ENCODE results near the gene RAB11B. TPM values are rescaled to one million over a fixed set of nuclear protein-coding genes. Genes with fewer than 3 reads are reported as not detected.
"Not testable (repeated sequence)": the region's sequence is repeated elsewhere in the genome, so short reads cannot be mapped to it uniquely, and the experiment has no call there.

Gene RAB11B
- total and polyA plus RNA-seq, 2 donors, result 63.9 to 131 TPM

DNA sequence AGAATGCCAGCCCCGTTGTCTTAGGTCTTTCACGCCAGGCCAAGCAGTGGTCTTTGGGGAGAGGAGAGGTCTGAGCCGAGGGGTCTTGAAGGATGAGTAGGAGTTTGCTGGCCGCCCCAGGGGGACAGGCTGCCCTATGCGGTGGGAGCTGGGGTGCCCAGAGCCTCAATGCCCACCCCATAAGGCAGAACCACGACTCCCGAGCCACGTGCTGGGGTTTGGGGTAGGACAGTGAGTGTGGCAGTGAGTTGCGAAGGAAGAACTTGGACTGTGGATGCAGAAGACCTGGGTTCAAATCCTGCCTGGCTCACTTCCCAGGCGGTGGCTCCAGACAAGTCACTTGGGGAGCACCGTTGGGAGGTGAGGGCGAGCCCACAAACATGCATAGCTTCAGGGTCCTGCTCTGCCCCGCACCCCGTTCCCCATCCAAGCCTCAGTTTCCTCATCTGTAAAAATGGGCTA, 5.5 kb downstream of the RAB11B start:
- Histone ChIP-seq H3K4me1 (ENCODE audit: insufficient read depth) (no peaks in the 10 kb centered on the region), H3K36me3 (ENCODE audit: insufficient read depth) (no peaks in the 10 kb centered on the region), H3K4me3 (ENCODE audit: low read depth, low read length) (no peak overlapping the region), H3K27ac (ENCODE audit: low read depth) (no peak overlapping the region)
- DNase-seq (ENCODE audit: extremely low spot score), result no peak
- WGBS, result 94% methylated on average over 14 of the region's 14 CpGs

- Histone ChIP-seq H3K4me1 (ENCODE audit: insufficient read depth) (no peaks in the 10 kb centered on the region), H3K27ac (ENCODE audit: low read depth) (no peak overlapping the region), H3K36me3 (ENCODE audit: insufficient read depth) (no peaks in the 10 kb centered on the region), H3K4me3 (ENCODE audit: low read depth, low read length) (no peak overlapping the region)
- DNase-seq (ENCODE audit: extremely low spot score), result no peak
- whole genome bisulfite sequencing, result 92% methylated on average over 7 of the region's 7 CpGs
Measured at GRCh38 chr19:8396185-8396562, 6.0 kb downstream of the RAB11B start.

DNA sequence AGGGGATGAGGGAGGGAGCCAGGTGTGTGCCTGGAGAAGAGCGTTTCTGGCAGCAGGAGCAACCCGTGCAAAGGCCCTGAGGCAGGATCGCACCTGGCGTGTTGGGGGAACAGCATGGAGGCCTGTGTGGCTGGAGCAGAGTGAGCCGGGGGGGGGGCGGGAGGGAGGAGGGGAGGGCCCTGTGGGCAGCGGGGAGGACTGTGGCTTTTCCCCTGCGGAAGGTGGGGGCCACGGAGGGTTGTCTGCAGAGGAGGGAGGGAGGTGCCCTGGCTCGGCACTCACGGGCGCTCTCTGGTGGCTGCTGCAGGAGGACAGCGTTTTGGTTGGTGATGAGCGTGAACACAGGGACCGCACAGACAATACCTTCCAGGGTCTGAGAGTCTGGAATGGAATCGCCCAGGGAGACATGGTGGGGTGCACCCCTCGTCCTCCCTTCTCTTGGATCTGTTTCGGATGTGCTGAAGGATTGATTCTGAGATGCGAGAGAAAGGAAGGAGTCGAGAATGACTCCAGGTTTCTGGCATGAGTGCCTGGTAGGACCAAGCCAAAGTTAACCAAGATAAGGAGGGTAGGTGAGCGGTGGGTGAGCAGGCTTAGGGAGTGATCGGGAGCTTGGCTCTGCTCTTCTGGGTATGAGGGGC, 6.5 kb downstream of the RAB11B start:
- H3K27ac ChIP-seq (ENCODE audit: low read depth), result no peak overlapping the region
- WGBS, result 61% methylated on average over 22 of the region's 22 CpGs
- H3K36me3 ChIP-seq (ENCODE audit: insufficient read depth), result no peaks in the 10 kb centered on the region
- DNase-seq (ENCODE audit: extremely low spot score), result no peak
- no peaks in the 10 kb centered on the region for H3K4me1 ChIP-seq (ENCODE audit: insufficient read depth)
- H3K4me3 ChIP-seq (ENCODE audit: low read depth, low read length), result no peak overlapping the region

GRCh38 chr19:8397271-8397670, 7.1 kb downstream of the RAB11B start:
- H3K27ac ChIP-seq (ENCODE audit: low read depth), result no peak overlapping the region
- no peak for DNase-seq (ENCODE audit: extremely low spot score)
- WGBS, result 47% methylated on average over 7 of the region's 7 CpGs
- H3K4me3 ChIP-seq (ENCODE audit: low read depth, low read length), result no peak overlapping the region
- no peaks in the 10 kb centered on the region for H3K4me1 ChIP-seq (ENCODE audit: insufficient read depth)
- H3K36me3 ChIP-seq (ENCODE audit: insufficient read depth), result peaks cover 5% of the 10 kb centered on the region

GRCh38 chr19:8397746-8398310, 7.7 kb downstream of the RAB11B start:
- 80% methylated on average over 10 of the region's 10 CpGs for WGBS
- Histone ChIP-seq H3K36me3 (ENCODE audit: insufficient read depth) (peaks cover 5% of the 10 kb centered on the region), H3K4me3 (ENCODE audit: low read depth, low read length) (no peak overlapping the region), H3K27ac (ENCODE audit: low read depth) (no peak overlapping the region), H3K4me1 (ENCODE audit: insufficient read depth) (no peaks in the 10 kb centered on the region)
- DNase-seq (ENCODE audit: extremely low spot score), result no peak

GRCh38 chr19:8398311-8398771, 8.2 kb downstream of the RAB11B start:
- no peak for DNase-seq (ENCODE audit: extremely low spot score)
- Histone ChIP-seq H3K27ac (ENCODE audit: low read depth) (no peak overlapping the region), H3K36me3 (ENCODE audit: insufficient read depth) (peaks cover 5% of the 10 kb centered on the region), H3K4me1 (ENCODE audit: insufficient read depth) (no peaks in the 10 kb centered on the region), H3K4me3 (ENCODE audit: low read depth, low read length) (no peak overlapping the region)
- 72% methylated on average over 9 of the region's 9 CpGs for WGBS

GRCh38 chr19:8399681-8400188, 9.6 kb downstream of the RAB11B start:
- H3K4me1 ChIP-seq (ENCODE audit: insufficient read depth), result no peaks in the 10 kb centered on the region
- WGBS, result 95% methylated on average over 34 of the region's 34 CpGs
- DNase-seq (ENCODE audit: extremely low spot score), result no peak
- H3K27ac ChIP-seq (ENCODE audit: low read depth), result no peak overlapping the region
- peaks cover 7% of the 10 kb centered on the region for H3K36me3 ChIP-seq (ENCODE audit: insufficient read depth)
- H3K4me3 ChIP-seq (ENCODE audit: low read depth, low read length), result no peak overlapping the region

DNA sequence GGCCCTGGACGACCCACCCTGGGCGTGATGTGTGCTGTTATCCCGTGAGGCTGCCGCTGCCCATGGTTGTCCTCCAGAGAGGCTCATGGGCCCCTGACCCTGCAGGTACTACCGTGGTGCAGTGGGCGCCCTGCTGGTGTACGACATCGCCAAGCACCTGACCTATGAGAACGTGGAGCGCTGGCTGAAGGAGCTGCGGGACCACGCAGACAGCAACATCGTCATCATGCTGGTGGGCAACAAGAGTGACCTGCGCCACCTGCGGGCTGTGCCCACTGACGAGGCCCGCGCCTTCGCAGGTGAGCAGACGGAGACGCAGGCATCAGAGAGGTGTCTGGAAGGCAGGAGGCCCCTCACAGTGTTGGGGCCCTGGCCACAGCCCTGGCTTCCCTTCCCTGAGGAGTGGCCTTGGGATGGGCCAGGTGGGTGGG, 11.8 kb downstream of the RAB11B start:
- H3K36me3 ChIP-seq (ENCODE audit: insufficient read depth), result peaks cover 7% of the 10 kb centered on the region

DNA sequence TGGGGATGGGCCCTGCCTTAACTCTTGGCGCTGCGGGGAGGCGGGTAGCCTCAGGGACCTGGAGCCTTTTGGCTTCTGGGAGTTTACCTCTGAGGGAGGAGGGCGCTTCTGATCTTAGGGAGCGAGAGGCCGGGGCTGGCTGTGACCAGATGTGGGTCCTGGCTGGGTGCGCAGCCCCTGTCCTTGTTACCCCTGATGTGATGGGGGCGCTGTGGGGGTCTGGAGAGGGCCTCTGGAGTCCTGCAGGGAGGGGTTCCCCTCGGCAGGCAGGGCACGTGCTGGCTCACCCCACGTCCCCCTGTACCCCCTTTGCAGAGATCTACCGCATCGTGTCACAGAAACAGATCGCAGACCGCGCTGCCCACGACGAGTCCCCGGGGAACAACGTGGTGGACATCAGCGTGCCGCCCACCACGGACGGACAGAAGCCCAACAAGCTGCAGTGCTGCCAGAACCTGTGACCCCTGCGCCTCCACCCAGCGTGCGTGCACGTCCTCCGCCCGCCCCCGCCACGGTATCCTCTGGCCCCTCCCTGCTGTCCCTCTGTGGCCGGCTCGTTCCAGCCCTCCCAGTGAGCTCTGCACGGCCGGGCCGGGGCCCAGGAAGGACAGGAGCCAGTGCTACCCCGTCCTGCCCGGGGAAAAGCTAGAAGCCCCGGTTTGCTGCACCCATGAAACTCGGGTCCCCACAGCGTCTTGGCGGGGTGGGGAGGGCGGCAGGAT, 13.1 kb downstream of the RAB11B start:
- DNase-seq (ENCODE audit: extremely low spot score), result no peak
- 83% methylated on average over 44 of the region's 44 CpGs for WGBS
- Histone ChIP-seq H3K4me1 (ENCODE audit: insufficient read depth) (no peaks in the 10 kb centered on the region), H3K36me3 (ENCODE audit: insufficient read depth) (peaks cover 7% of the 10 kb centered on the region), H3K4me3 (ENCODE audit: low read depth, low read length) (no peak overlapping the region), H3K27ac (ENCODE audit: low read depth) (no peak overlapping the region)

More for the DNA sequence above, 11.8 kb downstream of the RAB11B start:
- DNase-seq (ENCODE audit: extremely low spot score), result no peak
- no peaks in the 10 kb centered on the region for H3K4me1 ChIP-seq (ENCODE audit: insufficient read depth)
- 95% methylated on average over 21 of the region's 21 CpGs for WGBS
- no peak overlapping the region for H3K27ac ChIP-seq (ENCODE audit: low read depth)
- H3K4me3 ChIP-seq (ENCODE audit: low read depth, low read length), result no peak overlapping the region

DNA sequence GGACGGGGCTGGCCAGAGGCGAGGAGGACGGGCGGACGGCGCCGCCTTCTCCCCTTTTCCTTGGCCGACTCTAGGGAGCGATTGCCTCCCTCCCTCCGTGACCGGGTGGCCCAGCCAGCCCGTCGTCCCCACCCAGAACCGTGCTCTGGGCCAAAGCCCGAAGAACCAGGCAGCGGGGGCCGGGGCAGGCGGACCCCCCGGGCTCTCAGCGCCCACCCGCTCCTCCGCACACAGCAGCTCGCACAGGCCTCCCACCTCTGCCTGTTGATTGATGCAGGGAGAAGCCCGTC, 13.6 kb downstream of the RAB11B start:
- Histone ChIP-seq H3K4me3 (ENCODE audit: low read depth, low read length) (no peak overlapping the region), H3K27ac (ENCODE audit: low read depth) (no peak overlapping the region), H3K4me1 (ENCODE audit: insufficient read depth) (no peaks in the 10 kb centered on the region), H3K36me3 (ENCODE audit: insufficient read depth) (peaks cover 7% of the 10 kb centered on the region)
- 85% methylated on average over 24 of the region's 24 CpGs for WGBS
- DNase-seq (ENCODE audit: extremely low spot score), result no peak

- Histone ChIP-seq H3K36me3 (ENCODE audit: insufficient read depth) (peaks cover 7% of the 10 kb centered on the region), H3K4me3 (ENCODE audit: low read depth, low read length) (no peak overlapping the region), H3K27ac (ENCODE audit: low read depth) (no peak overlapping the region), H3K4me1 (ENCODE audit: insufficient read depth) (no peaks in the 10 kb centered on the region)
- no peak for DNase-seq (ENCODE audit: extremely low spot score)
- 80% methylated on average over 18 of the region's 18 CpGs for WGBS
Measured at GRCh38 chr19:8404391-8405151, 14.4 kb downstream of the RAB11B start.

- not testable (repeated sequence) for H3K4me1 ChIP-seq (ENCODE audit: insufficient read depth); DNase-seq (ENCODE audit: extremely low spot score); H3K27ac ChIP-seq (ENCODE audit: low read depth); H3K4me3 ChIP-seq (ENCODE audit: low read depth, low read length); H3K36me3 ChIP-seq (ENCODE audit: insufficient read depth)
- 89% methylated on average over 13 of the region's 13 CpGs for WGBS
Measured at GRCh38 chr19:8410718-8411117, 20.6 kb downstream of the RAB11B start.

DNA sequence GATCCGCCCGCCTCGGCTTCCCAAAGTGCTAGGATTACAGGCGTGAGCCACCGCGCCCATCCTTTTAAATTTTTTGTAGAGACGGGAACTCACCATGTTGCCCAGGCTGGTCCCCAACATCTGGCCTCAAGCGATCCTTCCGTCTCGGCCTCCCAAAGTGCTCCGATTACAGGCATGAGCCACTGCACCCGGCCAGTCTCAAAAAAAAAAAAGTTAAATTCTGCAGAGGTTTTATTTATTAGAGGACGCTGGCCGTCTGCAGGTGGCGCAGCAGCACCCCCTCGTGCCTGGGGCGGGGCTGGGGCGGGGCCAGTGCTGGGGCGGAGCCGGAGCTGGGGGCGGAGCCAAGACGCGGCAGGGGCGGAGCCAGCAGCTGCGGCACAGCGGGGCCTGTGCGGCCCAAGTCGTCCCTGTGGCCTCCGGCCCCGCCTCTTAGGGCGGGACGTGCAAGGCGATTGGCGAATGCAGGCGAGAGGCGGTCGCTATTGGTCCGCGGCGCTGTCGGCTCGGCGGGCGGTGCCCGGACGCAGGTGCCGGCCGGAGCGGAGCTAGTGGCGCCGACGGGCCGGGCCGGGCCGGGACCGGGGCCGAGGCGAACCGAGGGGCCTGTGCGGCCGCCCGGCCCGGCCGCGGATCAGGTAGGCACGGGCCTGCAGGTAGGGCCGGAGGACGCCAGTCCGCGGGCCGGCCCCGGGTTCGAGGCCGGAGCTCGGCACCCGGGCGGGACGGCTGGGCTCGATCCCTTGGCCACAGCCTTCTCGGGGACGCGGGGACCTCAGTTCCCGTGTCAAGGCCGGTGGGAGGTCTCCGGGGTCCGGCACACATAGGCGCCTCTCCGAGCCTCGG, 22.8 kb downstream of the RAB11B start, which contains the start of gene MARCHF2:
Gene MARCHF2, plus strand, starts transcription at position 523 of the 846 bp plus-strand sequence. CDS start 8,536 bp downstream, outside the sequence.
- peak within 1 kb of the TSS; percentile 85 for H3K4me3 ChIP-seq (ENCODE audit: low read depth, low read length)
- WGBS, result 5% methylated on average over 89 of the region's 89 CpGs
- H3K27ac ChIP-seq (ENCODE audit: low read depth), result no peak within 1 kb of the TSS
- peak; percentile 81 for DNase-seq (ENCODE audit: extremely low spot score)
- H3K4me1 ChIP-seq (ENCODE audit: insufficient read depth), result no peaks in the 10 kb centered on the region
- no peaks in the 10 kb centered on the region for H3K36me3 ChIP-seq (ENCODE audit: insufficient read depth)
